OCI-LY1 (cell line): ENCODE data around the gene SZRD1.

Source experiments
- H2AFZ ChIP-seq: fragments of 200-600 bp; sonication (generic), shearing (Covaris generic); 2 replicates; pipeline ENCODE4 v1.6.0; 2014; ENCODE audit warnings: antibody characterized with exemption, mild to moderate bottlenecking, low read length
- H3F3A ChIP-seq: fragments of 200-600 bp; sonication (generic), shearing (Covaris generic); 2 replicates; pipeline ENCODE4 v1.6.0; 2014; ENCODE audit warnings: mild to moderate bottlenecking, antibody characterized with exemption, low read length, moderate library complexity; ENCODE audit not compliant: insufficient read depth
- H3K27ac ChIP-seq: fragments of 200-600 bp; sonication (generic); 2 replicates; pipeline ENCODE4 v1.5.1; 2014; ENCODE audit warnings: low read length, mixed run types, mild to moderate bottlenecking, low read depth; ENCODE audit not compliant: poor library complexity, severe bottlenecking
- H3K27me3 ChIP-seq: fragments of 200-600 bp; sonication (generic); 2 replicates; pipeline ENCODE4 v1.6.0; 2014; ENCODE audit warnings: antibody characterized with exemption, mild to moderate bottlenecking, low read length, moderate library complexity; ENCODE audit not compliant: insufficient read depth
- H3K36me3 ChIP-seq: fragments of 200-600 bp; sonication (generic); 2 replicates; pipeline ENCODE4 v1.6.1; 2014; ENCODE audit warnings: mild to moderate bottlenecking, antibody characterized with exemption, low read length, moderate library complexity, mixed read lengths; ENCODE audit not compliant: insufficient read depth
- H3K4me1 ChIP-seq: fragments of 200-600 bp; sonication (generic); 2 replicates; pipeline ENCODE4 v1.5.1; 2014; ENCODE audit warnings: mild to moderate bottlenecking, low read length, moderate library complexity; ENCODE audit not compliant: insufficient read depth, severe bottlenecking
- H3K4me2 ChIP-seq: fragments of 200-600 bp; sonication (generic), shearing (Covaris generic); 2 replicates; pipeline ENCODE4 v1.6.1; 2014; ENCODE audit warnings: low read length
- H3K4me3 ChIP-seq: fragments of 200-600 bp; sonication (generic); 2 replicates; pipeline ENCODE4 v1.5.1; 2014; ENCODE audit warnings: low read length, low read depth, mild to moderate bottlenecking, mixed read lengths; ENCODE audit not compliant: poor library complexity, severe bottlenecking
- H3K79me2 ChIP-seq: fragments of 200-600 bp; shearing (Covaris generic); 2 replicates; pipeline ENCODE4 v1.6.1; 2016; ENCODE audit warnings: mixed run types, low read length, mixed read lengths; ENCODE audit not compliant: insufficient read depth
- H3K9ac ChIP-seq: fragments of 200-600 bp; sonication (generic), shearing (Covaris generic); 2 replicates; pipeline ENCODE4 v1.6.1; 2014; ENCODE audit warnings: mild to moderate bottlenecking, low read length, mixed read lengths
- H3K9me2 ChIP-seq: fragments of 200-600 bp; sonication (generic), shearing (Covaris generic); 2 replicates; pipeline ENCODE4 v1.6.1; 2014; ENCODE audit warnings: low read depth, mild to moderate bottlenecking, low read length, mixed read lengths
- H3K9me3 ChIP-seq: fragments of 200-600 bp; shearing (Covaris generic); 2 replicates; pipeline ENCODE4 v1.6.1; 2014; ENCODE audit warnings: low read length, mixed read lengths
- H4K20me1 ChIP-seq: fragments of 200-600 bp; sonication (generic), shearing (Covaris generic); 2 replicates; pipeline ENCODE4 v1.6.0; 2016; ENCODE audit warnings: mild to moderate bottlenecking, low read length; ENCODE audit not compliant: insufficient read depth
- EZH2 ChIP-seq: fragments of 200-600 bp; sonication (generic), shearing (Covaris generic); IDR thresholded peaks from 2 replicates; pipeline ENCODE4 v1.8.0; 2017; ENCODE audit warnings: borderline replicate concordance, mixed run types, mild to moderate bottlenecking, antibody characterized with exemption, low read length, moderate library complexity, mixed read lengths
- TF ChIP-seq, protein P1 (sequence below): fragments of 200-600 bp; sonication (generic), shearing (Covaris generic); IDR thresholded peaks from 2 replicates; pipeline ENCODE4 v1.5.1; 2017; ENCODE audit warnings: mild to moderate bottlenecking, antibody characterized with exemption, low read length, moderate library complexity, mixed read lengths

Gene SZRD1

DNA sequence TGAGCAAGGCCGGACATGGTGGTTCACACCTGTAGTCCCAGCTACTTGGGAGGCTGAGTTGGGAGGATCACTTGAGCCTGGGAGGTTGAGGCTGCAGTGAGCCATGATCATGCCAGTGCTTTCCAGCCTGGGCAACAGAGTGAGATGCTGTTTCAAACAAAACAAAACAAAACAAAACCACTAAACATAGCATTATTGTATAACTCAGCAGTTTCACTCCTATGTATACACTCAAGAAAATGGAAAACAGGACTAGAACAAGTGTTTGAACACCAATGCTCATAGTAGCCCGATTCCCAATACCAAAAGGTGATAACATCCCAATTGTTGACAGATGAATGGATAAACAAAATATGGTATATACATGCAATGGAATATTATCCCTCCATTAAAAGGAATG, 71.5 kb downstream of the SZRD1 start:
- Histone ChIP-seq H3K4me2 (no peak overlapping the region), H3K9me2 (no peaks in the 10 kb centered on the region), H4K20me1 (no peaks in the 10 kb centered on the region), H3K4me3 (no peak overlapping the region), H3K27me3 (no peaks in the 10 kb centered on the region), H3K4me1 (peaks cover 29% of the 10 kb centered on the region), H3K27ac (no peak overlapping the region), H3K9ac (no peak overlapping the region), H3F3A (no peaks in the 10 kb centered on the region), H3K36me3 (peaks cover 6% of the 10 kb centered on the region; the same call in 1 of the 2 replicates), H3K9me3 (no peaks in the 10 kb centered on the region), H2AFZ (no peak overlapping the region), H3K79me2 (peaks cover 7% of the 10 kb centered on the region; the same call in 1 of the 2 replicates)
- no peak for TF ChIP-seq EZH2
- TF ChIP-seq, protein P1, sequence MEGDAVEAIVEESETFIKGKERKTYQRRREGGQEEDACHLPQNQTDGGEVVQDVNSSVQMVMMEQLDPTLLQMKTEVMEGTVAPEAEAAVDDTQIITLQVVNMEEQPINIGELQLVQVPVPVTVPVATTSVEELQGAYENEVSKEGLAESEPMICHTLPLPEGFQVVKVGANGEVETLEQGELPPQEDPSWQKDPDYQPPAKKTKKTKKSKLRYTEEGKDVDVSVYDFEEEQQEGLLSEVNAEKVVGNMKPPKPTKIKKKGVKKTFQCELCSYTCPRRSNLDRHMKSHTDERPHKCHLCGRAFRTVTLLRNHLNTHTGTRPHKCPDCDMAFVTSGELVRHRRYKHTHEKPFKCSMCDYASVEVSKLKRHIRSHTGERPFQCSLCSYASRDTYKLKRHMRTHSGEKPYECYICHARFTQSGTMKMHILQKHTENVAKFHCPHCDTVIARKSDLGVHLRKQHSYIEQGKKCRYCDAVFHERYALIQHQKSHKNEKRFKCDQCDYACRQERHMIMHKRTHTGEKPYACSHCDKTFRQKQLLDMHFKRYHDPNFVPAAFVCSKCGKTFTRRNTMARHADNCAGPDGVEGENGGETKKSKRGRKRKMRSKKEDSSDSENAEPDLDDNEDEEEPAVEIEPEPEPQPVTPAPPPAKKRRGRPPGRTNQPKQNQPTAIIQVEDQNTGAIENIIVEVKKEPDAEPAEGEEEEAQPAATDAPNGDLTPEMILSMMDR, result no peak

DNA sequence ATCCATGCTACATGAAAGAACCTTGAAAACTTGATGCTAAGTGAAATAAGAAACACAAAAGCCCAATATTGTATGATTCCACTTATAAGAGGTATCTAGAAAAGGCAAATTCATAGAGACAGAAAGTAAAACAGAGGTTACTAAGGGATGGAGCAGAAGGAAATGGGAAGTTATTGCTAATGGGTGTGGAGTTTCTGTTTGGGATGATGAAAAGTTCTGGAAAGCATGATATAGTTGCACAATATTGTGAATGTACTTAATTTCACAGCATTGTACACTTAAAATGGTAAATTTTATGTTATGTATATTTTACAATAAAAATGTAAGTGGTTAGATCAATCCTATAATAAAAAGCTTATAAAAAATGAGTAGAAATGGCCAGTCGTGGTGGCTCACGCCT, 71.9 kb downstream of the SZRD1 start:
- H3K27me3 ChIP-seq, result no peaks in the 10 kb centered on the region
- H3K9me2 ChIP-seq, result no peaks in the 10 kb centered on the region
- H4K20me1 ChIP-seq, result no peaks in the 10 kb centered on the region
- H3K79me2 ChIP-seq, result peaks cover 7% of the 10 kb centered on the region; the same call in 1 of the 2 replicates
- no peak overlapping the region for H3K27ac ChIP-seq
- no peak for TF ChIP-seq EZH2
- TF ChIP-seq, protein P1, result no peak
- no peaks in the 10 kb centered on the region for H3F3A ChIP-seq
- H2AFZ ChIP-seq, result no peak overlapping the region
- H3K4me1 ChIP-seq, result peaks cover 28% of the 10 kb centered on the region
- no peak overlapping the region for H3K4me3 ChIP-seq
- H3K9me3 ChIP-seq, result no peaks in the 10 kb centered on the region
- H3K4me2 ChIP-seq, result no peak overlapping the region
- H3K9ac ChIP-seq, result no peak overlapping the region
- peaks cover 10% of the 10 kb centered on the region; the same call in 1 of the 2 replicates for H3K36me3 ChIP-seq

DNA sequence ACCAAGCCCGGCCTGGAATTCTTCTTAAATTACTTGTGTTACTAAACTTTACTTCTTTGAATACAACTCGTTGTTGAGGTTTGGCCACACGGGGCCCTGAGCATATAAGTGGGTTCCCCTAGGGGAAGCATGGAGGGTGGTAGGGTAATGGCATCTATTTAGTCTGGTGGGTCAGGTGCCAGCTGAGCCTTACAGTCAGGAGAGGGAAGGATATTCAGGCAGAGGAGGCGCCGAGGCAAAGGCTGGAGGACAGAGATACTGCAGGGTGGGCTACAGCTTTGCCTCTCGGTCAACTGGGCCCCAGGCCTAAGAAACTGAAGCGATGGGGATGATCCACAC, 73.1 kb downstream of the SZRD1 start:
- H3K4me3 ChIP-seq, result peak overlapping the region; percentile 94
- no peaks in the 10 kb centered on the region for H3K27me3 ChIP-seq
- no peaks in the 10 kb centered on the region for H3K9me2 ChIP-seq
- no peaks in the 10 kb centered on the region for H3F3A ChIP-seq
- peak overlapping the region; percentile 52; the same call in 1 of the 2 replicates for H3K9ac ChIP-seq
- H3K79me2 ChIP-seq, result peaks cover 7% of the 10 kb centered on the region; the same call in 1 of the 2 replicates
- peak overlapping the region; percentile 66 for H2AFZ ChIP-seq
- peaks cover 19% of the 10 kb centered on the region; the same call in 1 of the 2 replicates for H3K36me3 ChIP-seq
- H3K4me1 ChIP-seq, result peaks cover 28% of the 10 kb centered on the region
- TF ChIP-seq EZH2, result no peak
- TF ChIP-seq, protein P1, result no peak
- H3K9me3 ChIP-seq, result no peaks in the 10 kb centered on the region
- H3K27ac ChIP-seq, result no peak overlapping the region
- H4K20me1 ChIP-seq, result no peaks in the 10 kb centered on the region
- H3K4me2 ChIP-seq, result peak overlapping the region; percentile 97
